Measurements from ENCODE around the gene ERG.

The ERG gene

DNA sequence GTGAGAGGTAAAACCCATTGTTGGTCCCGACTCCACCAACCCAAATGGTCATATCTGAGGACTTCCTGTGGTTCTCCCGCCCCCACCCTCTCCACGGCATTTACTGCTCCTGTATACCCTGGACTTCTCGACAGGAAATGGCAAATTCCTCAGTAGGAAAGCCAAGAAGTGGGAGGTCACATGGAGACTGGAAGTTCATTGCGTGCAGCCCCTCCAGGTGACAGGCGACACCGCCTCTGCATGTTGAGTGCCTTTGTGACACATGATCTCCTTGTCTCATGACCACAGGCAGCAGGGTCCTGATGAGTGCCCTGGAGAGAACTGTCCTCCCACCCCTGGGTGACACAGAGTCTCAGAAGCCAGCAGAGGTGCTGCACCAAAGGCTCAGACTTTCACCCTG is 24.2 kb downstream of the ERG start:
- DNase-seq (ENCODE audit: low read depth in 2 of 2), result no peak

DNA sequence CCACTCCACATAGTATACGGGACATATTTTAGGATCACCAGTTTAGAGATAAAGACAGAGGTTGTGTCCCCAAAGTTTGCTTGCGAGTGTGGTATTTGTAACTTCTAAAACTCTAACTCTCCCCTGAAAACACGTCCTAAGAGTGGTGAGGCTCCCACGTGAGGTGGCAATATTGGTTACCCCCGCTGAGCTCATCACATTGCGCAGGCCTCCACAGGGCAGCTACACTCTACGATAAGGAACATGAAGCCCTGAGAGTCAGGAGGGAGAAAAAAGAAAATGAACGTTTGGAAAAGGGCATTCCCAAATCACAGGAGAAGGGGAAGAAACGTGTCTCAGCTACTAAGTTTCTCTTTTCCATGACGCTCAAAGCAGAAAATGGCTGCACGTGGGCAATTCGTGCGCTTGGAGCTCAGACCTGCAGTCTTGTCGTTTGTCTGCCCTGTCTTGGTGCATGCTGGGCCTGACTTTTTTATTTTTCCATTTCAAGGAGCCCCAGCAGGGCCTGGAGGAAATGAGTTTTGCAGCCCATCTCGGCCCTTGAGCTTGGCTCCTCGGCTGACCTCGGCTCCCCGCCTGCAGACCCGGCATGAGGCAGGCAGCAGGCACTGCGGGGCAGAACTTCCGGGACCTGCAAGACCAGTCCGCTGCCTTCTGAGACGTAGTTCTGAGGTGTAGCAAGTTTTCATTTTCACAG is 25.7 kb downstream of the ERG start:
- DNase-seq (ENCODE audit: low read depth in 2 of 2), result no peak

DNA sequence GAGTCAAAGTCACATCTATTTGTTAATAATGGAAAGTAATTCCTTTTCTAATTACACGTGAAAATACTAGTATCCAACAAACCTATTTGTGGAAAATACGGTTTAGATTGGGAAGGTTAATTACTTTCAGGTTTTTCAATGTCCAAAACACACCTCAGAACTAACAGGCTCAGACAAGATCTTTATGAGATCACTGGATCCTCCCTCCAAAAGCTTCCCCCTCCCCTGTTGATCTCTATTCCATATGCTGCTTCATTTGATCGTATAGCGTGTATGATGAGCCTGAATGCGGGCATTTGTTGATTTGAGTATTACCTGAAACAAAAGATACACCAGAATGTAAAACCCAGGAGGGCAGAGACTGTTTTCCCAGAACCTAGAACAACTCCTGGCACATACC is 26.5 kb downstream of the ERG start:
- DNase-seq (ENCODE audit: low read depth in 2 of 2), result no peak

DNA sequence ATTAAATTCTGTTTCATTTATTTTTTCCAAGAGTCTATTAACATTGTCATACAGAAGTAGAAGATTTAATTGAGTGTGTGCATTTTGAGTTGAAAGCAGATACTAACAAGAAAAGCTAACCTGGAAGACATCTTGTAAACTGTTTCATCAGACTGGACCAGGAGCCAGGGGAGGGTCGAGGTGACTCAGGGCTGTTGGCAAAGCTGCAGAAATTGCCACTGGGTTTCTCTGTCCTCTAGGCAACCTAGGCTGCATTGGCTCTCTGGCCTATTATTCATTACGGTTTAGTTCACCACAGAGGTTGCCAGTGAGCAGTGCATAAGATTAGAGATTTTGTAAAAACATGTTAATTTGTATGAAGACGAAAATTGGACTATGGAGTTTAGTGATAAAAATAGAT is 27.5 kb downstream of the ERG start:
- no peak for DNase-seq (ENCODE audit: low read depth in 2 of 2)

DNA sequence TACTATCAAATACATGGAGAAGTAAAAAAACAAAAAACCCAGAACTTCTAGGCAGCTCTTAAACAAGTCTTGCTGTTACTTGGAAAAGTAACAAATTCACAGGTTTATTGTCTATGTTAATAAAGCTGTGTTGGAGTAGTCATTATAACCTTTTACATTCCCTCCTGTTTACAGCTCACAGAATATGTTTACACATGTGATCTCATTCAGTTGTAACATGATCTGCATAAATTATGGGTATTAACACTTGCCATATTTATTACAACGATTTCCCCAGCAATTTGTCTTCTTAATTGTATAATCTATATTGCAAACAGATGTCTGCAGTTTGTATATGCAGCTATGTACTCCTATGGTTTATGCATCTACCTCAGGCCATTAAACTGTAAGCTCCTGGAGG is 28.6 kb downstream of the ERG start:
- no peak for DNase-seq (ENCODE audit: low read depth in 2 of 2)

DNA sequence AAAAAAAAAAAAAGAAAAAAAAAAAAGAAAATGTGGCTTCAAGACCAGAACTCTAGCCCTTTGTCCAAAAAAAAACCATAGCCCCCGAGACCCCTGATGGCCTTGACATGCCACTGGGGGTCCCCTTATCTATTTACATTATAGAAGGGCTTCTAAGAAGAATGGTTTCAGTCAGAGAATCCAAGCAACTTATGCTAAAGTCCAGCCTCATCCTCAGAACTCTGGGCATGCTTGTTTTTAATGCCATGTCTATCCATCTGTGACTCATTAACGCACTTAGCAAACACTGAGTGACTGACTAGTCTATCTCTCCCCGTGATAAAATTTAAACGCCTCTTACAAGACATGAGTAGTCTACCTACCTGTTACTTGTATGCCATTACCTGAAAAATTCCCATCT is 29.3 kb downstream of the ERG start:
- no peak for DNase-seq (ENCODE audit: low read depth in 2 of 2)

DNA sequence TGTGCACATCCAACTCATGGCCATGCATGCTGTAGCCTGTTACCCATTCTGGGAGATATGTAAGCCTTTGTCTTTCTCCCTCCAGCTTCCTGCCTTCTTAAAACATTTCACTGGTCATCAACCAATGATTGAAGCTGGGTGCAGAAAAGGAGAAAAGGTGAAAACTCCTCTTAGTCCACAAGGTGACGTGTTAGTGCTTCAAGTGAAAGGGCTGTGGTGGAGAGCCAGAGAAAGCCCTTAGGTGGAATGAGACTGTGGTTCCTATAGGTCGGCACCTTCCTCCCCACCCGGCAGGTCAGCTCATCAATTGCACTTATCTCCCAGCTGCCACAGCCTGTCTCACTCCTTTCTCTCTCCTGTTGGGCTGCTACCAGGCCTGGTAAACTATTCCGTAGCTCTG is 30.4 kb downstream of the ERG start:
- no peak for DNase-seq (ENCODE audit: low read depth in 2 of 2)

DNA sequence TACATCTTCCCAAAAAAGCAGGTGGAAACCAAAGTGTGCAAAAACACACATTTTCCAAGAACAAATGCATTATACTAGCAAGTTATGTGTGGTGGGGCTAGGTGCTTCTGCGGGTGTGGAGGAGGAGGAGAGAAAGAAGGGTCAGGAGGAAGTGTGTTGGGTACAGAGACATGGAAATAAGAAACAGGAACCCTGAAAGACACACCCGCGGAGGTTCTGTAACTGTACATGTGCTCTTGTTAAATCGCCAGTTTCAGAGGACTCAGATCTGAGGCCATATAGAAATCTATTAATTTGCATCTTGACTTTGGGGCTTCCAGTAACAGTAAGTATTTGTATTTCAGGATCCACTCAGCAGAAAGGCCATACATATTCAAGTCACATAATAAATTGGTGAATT is 30.9 kb downstream of the ERG start:
- no peak for DNase-seq (ENCODE audit: low read depth in 2 of 2)

DNA sequence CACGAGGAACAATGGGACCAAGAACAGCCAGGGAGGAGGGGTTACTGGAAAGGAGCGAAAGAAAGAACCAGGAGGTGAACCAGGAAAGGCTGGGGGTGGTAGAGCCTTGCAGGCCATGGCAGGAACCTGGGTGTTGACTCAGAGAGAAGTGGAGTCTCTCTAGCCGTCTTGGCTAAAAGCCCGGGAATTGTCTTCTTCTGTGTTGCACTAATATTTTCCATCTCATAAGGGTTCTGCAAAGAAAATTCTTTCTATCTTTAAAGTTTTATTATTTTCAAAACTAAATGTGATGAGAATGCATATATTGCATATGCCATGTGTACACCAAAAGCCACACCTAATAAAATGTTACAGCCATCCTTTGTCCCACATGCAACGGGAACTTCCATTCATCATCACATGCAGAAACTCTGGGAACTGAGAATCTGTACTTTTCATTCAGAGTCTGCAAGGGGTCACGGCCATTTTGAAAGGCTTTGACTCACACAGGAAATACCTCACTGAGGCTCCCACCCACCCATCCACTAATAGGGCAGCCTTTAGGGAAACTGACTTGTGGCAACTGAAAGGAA is 38.0 kb downstream of the ERG start:
- no peak for DNase-seq (ENCODE audit: low read depth in 2 of 2)

DNA sequence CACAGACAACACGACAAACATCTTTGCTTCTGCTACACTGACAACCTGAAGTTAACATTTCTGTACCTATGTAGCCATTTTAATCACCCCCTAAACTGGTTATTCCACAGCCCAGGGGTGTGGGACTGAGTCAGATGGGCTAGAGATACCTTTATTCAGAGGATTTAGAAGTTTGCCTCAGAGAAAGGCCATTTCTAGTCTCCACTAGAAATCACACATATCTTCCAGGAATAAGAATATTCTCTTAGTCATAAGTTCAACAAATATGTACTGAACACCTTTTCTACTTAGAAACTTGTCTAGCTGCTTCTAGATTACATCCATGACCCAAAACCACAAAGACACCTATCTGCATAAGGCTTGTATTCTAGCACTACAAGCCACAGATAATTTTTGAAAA is 38.8 kb downstream of the ERG start:
- DNase-seq (ENCODE audit: low read depth in 2 of 2), result no peak

DNA sequence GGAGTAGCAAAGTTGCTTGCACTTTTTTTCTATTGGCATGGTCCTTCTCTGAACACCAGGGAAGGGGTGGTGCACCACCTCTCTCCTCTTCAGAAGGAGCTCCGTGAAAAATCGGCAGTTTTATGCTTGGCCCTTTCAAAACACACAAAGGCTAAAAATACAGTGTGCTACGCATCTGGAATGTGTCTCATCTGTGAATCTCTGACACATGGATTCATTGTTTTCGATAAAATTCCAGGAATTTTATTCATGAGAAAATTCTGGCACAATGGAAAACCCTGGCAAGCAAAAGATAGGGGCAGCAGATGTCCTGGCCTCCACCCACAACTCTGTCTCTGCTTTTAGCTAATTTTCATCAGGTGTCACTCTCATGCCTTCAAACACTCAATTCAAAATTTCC is 42.9 kb downstream of the ERG start:
- DNase-seq (ENCODE audit: low read depth in 2 of 2), result no peak

DNA sequence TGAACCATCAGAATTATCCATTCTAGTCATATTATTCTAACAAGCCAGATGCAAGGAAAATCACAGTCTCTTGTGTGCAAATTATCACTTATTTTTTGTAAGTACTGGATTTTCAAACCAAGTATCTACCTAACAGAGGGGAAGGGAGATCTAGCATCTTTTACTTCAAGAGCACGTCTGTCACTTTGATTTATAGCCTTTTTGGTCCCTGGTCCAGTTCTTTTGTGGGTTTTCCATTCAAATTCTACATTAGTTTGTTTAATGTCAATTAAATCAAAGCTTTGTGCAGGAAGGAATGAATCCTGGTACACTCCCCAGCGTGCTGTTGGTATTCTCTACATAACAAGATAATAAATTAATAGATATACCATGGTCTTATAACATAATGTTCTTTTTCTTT is 43.6 kb downstream of the ERG start:
- DNase-seq (ENCODE audit: low read depth in 2 of 2), result no peak

DNA sequence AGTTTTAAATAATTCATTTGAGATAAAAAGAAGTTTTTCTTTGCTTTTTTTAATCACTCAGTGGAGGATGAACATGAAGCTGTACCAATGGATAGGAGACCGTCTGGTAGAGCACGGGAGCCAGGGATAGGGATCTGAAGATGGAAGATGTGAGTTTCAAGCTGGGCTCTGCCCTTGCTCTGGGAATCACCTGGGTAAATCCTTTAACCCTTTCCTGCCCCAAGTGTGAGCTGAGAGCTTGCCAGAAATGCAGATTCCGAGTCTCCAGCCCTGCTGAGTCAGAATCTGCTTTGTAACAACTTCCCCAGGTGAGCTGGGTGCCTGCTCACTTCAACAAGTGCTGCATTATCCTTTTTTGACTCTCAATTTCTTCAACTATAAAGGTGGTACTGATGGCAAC is 44.1 kb downstream of the ERG start:
- DNase-seq (ENCODE audit: low read depth in 2 of 2), result no peak

DNA sequence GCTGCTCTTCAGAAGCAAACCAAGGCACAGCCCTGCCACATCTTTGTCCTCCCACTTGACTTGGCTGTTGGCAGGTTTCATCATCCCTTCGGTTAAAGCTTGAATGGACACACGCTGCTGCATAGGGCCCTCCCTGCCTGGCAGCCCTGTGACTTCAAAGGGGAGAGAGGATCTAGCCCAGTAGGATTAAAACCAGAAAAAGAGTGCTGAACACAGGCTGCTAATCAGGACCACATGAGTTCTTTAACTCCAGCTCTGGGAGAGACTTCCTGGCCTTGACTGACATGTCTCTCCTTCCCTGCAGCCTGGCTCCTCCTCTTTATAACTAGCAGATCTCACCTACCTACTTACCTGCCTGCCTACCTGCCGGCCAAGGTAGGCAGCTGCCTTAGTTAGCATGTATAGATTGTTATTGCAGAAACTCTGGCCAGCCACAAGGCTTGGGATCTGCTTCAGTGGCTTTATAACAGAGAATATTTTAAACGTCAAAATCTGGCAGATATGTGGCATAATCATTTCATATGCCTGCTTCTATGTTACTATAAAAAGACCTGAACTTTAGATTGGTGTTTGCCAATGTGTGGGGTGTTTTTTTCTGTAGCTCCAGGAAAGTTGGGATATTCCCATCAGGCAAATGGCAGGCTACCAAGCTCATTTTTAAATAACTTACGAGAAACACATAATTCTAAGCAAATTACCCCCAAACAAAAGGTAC is 49.4 kb downstream of the ERG start:
- DNase-seq (ENCODE audit: low read depth in 2 of 2), result no peak

DNA sequence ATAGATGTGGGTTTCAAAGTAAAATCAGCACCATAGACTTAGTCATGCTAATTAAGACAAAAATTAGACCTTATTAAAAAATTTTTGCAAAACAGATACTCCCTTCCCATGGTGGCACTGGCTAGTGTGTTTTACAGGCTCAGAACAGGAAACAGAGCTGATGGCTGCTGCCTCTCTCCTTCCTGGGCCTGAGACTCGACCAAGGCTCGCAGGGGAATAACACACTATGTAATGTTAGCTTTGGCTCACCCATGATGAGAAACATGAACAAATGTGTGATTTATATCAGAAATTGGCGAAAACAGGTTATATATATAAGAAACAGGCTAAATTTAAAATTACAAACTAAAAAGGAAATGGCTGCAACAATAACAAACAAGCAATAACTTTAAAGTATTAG is 50.7 kb downstream of the ERG start:
- DNase-seq (ENCODE audit: low read depth in 2 of 2), result no peak

DNA sequence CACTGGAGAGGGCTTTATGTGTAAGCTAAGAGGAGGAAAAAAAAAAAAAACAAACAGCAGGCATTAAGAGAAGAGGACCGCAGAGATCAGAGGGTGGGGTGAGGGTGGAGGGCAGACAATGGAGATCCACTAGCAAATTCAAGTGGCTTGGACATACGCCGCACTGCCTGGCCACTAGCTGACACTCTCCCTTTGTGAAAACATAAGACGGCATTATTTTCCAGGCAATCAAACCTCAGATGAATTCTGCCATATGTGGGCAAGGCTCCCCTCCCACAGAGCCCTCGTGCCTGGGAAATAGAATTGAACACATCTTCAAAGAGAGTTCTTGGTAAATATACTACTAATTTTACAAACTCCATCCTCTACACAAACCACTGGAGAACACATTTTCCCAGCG is 53.6 kb downstream of the ERG start:
- DNase-seq (ENCODE audit: low read depth in 2 of 2), result no peak

DNA sequence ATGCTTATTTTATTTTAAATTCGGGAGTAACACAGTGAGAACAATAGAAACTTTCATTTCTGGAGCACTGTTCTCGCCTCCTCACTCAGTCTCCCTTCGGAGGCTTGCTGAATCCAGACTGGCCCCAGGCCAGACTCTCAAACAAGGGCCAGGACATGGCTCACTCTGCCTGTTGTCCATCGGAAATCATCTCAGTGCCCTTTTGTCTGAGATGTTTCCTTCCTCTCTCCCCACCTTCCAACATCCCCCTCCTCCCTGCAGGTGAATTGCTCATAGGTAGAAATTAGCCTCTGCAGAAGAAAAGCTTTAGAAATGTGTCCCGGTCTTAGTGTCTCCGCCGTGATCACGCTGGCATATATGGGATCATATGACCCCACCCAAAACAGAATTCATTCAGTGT is 55.2 kb downstream of the ERG start:
- no peak for DNase-seq (ENCODE audit: low read depth in 2 of 2)

DNA sequence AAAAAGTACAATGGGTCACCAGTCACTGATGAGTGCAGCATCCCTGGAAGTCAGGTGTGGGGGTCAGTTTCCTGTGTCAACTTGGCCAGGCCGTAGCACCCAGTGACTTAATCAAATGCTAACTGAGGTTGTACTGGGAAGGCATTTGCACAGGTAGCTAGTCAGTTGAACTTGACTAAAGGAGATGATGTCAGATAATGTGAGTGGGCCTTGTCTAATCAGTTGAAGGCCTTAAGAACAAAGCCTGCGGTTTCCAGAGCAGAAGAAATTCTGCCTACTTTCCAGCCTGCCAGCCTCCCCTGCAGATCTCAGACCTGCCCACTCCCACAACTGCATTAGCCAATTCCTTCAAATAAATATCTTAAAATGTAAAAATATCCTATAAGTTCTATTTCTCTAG is 57.1 kb downstream of the ERG start:
- DNase-seq (ENCODE audit: low read depth in 2 of 2), result no peak

DNA sequence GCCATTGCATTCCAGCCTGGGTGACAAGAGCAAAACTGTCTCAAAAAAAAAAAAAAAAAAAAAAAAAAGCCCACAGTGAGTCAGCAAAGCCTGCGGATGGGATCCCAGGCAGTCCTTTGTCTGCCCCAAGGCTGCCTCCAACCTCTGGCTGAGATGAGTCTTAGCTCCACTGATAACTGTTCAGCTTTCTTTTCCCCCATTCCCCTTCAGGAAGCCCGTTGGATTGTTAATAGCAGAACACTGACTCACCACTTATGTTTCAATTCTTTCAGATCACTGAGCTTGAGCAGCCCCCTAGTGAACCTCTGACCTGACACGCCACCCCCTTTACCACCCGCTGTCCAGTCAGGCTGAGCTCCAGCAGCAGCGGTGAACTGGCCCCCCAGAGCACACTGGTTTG is 57.5 kb downstream of the ERG start:
- DNase-seq (ENCODE audit: low read depth in 2 of 2), result no peak

DNA sequence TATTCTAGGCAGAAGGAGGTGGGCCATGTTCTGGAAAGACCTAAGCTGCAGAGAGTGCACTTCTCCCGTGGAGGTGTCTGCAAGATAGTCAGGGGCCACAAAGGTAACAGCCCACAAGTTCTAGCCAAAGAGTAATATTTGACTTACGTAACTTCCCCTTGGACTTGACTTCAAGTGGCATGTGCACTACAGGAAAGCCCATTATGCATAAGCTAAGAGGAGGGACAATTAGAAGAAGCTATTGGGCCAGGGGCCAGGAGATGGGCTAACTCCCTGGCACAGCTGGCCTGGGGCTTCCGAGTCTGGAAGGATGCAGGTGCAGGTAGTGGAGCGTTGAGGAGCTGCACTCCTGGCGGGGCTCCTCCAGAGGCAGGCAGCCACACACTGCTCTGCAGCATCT is 58.3 kb downstream of the ERG start:
- no peak for DNase-seq (ENCODE audit: low read depth in 2 of 2)

DNA sequence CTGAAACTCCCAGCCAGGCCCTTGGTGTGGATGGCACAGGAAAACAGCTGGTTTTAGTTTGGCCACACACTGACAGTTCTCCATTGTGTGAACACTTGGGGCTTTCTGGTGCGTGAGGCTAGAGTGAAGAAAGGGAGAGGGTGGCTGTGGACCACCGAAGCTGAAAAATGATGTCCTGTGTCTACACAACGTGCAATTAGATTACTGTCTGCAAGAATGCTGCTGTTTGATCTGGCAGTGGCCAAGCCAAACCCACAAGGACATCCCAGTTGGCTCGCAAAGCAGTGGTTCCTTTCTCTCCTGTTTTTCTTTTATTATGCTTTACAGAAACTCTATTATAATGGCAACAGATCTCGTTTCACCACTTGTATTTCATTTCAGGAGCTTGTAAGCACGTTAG is 58.9 kb downstream of the ERG start:
- no peak for DNase-seq (ENCODE audit: low read depth in 2 of 2)

DNA sequence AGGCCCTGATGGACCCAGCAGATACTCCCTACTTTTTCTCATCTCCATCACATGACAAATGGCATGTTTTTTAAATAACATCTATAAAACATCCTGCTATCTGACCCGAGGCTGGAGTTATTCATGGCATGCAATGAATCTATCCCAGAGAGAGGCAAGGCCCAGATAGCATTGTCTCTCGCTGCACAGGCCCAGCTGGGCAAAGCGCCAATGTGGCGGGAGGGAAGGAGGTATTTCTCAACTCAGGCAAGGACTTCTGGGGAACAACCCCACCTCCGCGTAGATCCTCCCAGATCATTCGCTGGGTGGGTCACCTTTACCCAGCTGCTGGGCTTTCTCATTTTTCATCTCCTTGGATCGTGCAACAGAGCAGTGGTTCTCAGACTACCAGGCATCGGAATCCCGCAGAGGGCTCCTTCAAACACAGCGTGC is 59.8 kb downstream of the ERG start:
- DNase-seq (ENCODE audit: low read depth in 2 of 2), result no peak

DNA sequence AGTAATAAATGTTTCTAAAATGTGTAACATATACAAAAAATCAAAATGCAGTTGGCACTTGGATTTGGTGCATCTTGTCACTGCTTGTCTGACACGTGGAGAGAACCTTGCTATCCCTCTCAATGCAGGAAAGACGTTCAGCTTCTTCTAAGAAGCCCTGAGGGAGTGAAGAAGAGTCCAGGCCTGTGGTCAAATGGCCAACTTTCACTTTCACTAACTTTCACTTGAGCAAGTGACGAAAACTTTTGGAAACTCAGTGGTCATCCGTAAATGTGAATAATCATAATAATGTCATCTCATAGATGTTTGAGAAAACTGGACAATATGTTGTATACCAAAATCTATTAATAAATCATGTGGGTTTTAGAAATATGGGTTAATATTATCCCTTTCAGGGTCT is 61.9 kb downstream of the ERG start:
- DNase-seq (ENCODE audit: low read depth in 2 of 2), result no peak
